GM12891 (cell line): ENCODE results near the gene PREX1.
A peak's percentile ranks its signal among the peaks of the same experiment; 100 is the strongest.

Source experiments
- DNase-seq: peaks from one replicate; pipeline ENCODE4 v3.0.0; 2011; ENCODE audit warnings: low spot score; ENCODE audit not compliant: insufficient read length
- FAIRE-seq: peaks from 2 replicates; lab custom pipeline; 2011; peaks lifted over from hg19 to GRCh38; lab: Jason Lieb, UNC
- PAX5 ChIP-seq: IDR thresholded peaks from 2 replicates; pipeline ENCODE4 v1.6.1; 2011; ENCODE audit warnings: low read length, moderate library complexity, mild to moderate bottlenecking; ENCODE audit not compliant: insufficient read depth, severe bottlenecking
- POLR2A ChIP-seq: IDR thresholded peaks from 2 replicates; pipeline ENCODE4 v1.6.1; 2011; ENCODE audit warnings: low read depth, low read length, control low read depth
- POLR2AphosphoS5 ChIP-seq: IDR thresholded peaks from 2 replicates; pipeline ENCODE4 v1.6.1; 2011; ENCODE audit warnings: low read depth, low read length, control low read depth
- POU2F2 ChIP-seq: IDR thresholded peaks from 2 replicates; pipeline ENCODE4 v1.6.1; 2011; ENCODE audit warnings: low read depth, mild to moderate bottlenecking, control low read depth, low read length, moderate library complexity
- SPI1 ChIP-seq: IDR thresholded peaks from 2 replicates; pipeline ENCODE4 v1.6.1; 2011; ENCODE audit warnings: low read depth, low read length, control low read depth
- TAF1 ChIP-seq: IDR thresholded peaks from 2 replicates; pipeline ENCODE4 v1.6.1; 2011; ENCODE audit warnings: low read depth, low read length, control low read depth

Gene PREX1

GRCh38 chr20:48658505-48658904, 169.3 kb downstream of the PREX1 start:
- DNase-seq = no peak
- no peak for FAIRE-seq
- no peak for TF ChIP-seq POLR2AphosphoS5
- no peak for TF ChIP-seq TAF1
- TF ChIP-seq POU2F2 = no peak
- no peak for TF ChIP-seq PAX5
- TF ChIP-seq SPI1 = no peak
- no peak for TF ChIP-seq POLR2A

- DNase-seq = no peak
- FAIRE-seq = no peak
- TF ChIP-seq PAX5 (no peak), SPI1 (no peak), POU2F2 (no peak), TAF1 (no peak), POLR2AphosphoS5 (no peak), POLR2A (no peak)
Observed at GRCh38 chr20:48658198-48658476, 169.7 kb downstream of the PREX1 start.

DNA sequence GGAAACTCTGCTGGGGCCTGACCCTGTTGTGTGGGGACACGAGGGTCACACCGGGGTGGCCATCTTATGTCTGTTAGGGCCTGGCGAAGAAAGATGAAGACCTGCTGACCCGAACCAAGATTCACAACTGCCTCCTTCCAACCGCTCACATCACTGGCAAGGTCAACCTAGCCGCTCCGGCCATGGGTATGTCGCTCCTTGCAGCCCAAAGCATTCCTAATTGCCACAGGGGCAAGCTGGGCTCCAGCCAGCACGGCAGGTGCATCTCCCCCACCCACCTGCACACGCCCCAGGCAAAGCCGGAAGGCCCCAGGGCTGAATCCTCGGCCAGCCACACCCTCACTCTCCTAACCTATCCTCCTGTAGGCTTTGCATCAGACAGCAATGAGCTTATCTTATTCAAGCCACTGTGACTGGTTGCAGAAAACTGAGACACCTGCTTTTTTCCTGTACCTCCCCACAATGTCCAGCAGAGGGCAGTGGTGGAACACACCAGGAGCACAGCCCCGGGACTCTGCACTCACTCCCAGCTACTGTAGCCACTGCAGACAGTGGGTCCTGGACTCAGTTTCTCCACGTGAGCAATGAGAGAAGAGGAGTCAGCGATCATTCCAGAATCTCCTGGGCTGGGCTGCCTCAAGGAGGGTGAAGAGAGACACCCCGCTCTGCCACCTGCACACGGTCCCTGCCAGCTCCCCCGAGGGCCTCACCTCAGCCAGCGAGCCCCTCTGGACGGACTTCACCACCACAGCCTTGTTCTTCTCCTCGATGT, 170.2 kb downstream of the PREX1 start:
- no peak for TF ChIP-seq POU2F2
- no peak for TF ChIP-seq POLR2AphosphoS5
- TF ChIP-seq SPI1 = no peak
- DNase-seq = peak; percentile 90
- peak; percentile 87 for FAIRE-seq

DNA sequence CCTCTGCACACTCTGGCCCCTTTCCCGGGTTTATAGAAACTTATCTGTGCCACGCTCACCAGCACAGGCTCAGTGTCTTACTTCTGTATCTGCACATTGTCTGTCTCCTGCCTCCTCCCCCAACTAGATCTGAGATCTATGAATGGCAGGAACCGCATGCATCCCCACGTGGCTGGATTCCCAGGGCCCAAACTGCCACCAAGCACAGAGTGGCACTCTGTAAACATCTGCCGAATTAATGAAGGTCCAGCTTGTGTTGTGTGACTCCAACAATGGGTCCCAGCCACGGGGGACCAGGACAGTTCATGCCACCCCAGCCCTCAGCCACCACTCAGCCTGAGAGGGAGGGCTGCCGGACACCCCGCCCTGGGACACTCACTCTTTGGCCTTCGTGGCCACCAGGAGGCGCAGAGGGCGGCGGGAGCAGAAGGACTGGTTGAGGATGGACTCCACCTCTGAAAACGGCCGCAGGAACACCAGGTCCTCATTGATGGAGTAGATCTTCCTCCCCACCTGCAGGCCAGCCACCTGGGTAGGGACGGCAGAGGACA, 171.1 kb downstream of the PREX1 start:
- no peak for FAIRE-seq
- TF ChIP-seq POLR2AphosphoS5 (no peak), POU2F2 (no peak), POLR2A (no peak), SPI1 (no peak), TAF1 (no peak), PAX5 (no peak)
- DNase-seq = no peak

DNA sequence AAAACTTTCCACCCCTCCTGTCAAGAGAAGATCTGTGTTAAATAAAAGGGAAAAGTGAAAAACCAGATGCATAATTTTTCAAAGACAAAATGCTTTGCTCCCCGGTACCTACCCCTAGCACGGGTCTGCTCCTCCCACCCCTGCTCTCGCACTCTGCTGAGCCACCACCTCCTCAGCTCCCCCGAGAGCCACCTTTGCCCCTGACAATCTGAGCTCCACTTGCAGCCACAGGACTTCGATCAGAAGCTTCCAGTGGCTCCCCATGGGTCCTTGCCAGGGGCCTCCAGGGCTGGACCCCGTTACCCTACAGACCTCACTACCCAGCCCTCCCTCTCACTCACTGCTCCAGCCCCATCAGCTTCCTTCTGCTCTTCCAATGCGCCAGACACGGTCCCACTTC, 171.7 kb downstream of the PREX1 start:
- no peak for DNase-seq
- FAIRE-seq = no peak
- TF ChIP-seq POU2F2 (no peak), SPI1 (no peak), POLR2AphosphoS5 (no peak), TAF1 (no peak), POLR2A (no peak), PAX5 (no peak)

- DNase-seq (no peak), FAIRE-seq (no peak)
- TF ChIP-seq SPI1 = no peak
- TF ChIP-seq POU2F2 = no peak
- TF ChIP-seq POLR2A = no peak
- TF ChIP-seq PAX5 = no peak
- no peak for TF ChIP-seq POLR2AphosphoS5
- TF ChIP-seq TAF1 = no peak
Observed at GRCh38 chr20:48653706-48654051, 174.1 kb downstream of the PREX1 start.

DNA sequence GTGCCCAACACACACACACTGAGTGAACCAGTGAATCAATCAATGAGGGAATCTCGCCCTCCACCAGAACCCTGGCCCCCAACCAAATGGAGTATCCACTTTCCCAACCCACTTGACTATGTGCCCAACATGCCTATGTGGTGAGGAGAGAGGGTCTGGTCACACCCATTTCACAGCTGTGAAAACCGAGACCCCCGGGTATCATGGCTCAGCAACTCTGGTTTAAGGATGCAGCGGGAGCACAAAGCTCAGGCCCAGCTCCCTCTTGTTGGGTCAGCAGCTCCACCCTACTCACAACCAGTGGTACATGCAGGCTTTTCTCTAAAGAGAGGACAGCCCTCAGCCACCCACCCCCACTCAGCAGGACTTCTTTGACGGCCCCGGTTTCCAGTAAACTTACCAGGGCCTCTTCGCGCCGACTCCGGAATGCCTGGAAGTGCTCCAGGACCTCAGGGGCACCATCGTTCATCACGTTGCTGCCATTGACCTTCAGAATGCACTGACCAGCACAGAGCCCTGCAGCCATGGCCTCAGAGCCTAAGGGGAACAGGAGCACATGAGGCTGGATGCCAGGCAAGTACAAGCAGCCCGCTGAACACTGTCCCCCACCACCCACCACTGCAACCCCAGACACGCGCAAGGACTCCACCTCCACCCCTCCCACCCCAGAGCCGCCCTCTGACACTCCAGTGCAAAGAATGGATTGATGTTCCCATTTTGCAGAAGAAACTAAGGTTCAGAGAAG, 174.7 kb downstream of the PREX1 start:
- DNase-seq (no peak), FAIRE-seq (no peak)
- no peak for TF ChIP-seq PAX5
- no peak for TF ChIP-seq POLR2AphosphoS5
- no peak for TF ChIP-seq TAF1
- TF ChIP-seq SPI1 = no peak
- no peak for TF ChIP-seq POU2F2
- TF ChIP-seq POLR2A = no peak

DNA sequence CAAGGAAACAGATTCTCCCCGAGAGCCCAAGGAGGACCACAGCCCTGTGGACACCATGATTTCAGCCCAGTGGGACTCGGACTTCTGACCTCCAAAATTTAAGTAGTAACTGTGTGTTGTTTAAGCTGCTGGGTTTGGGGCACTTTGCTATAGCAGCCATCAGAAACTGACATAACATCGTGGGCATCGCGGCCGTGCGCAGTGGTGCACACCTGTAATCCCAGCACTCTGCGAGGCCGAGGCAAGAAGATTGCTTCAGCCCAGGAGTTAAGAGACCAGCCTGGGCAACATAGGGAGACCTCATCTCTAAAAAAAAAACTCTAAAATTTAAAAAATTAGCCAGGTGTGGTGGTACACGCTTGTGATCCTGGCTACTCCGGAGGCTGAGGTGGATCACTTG, 175.8 kb downstream of the PREX1 start:
- DNase-seq (no peak), FAIRE-seq (no peak)
- no peak for TF ChIP-seq POLR2A
- no peak for TF ChIP-seq POU2F2
- no peak for TF ChIP-seq POLR2AphosphoS5
- TF ChIP-seq SPI1 = no peak
- no peak for TF ChIP-seq TAF1
- TF ChIP-seq PAX5 = no peak

GRCh38 chr20:48651271-48651670, 176.5 kb downstream of the PREX1 start:
- no peak for DNase-seq
- no peak for FAIRE-seq

GRCh38 chr20:48649868-48650267, 177.9 kb downstream of the PREX1 start:
- DNase-seq (no peak), FAIRE-seq (no peak)
- TF ChIP-seq SPI1 = no peak
- TF ChIP-seq POLR2AphosphoS5 = no peak
- TF ChIP-seq POLR2A = no peak
- no peak for TF ChIP-seq POU2F2
- TF ChIP-seq TAF1 = no peak

More at GRCh38 chr20:48651271-48651670, 176.5 kb downstream of the PREX1 start:
- TF ChIP-seq TAF1 (no peak), POLR2AphosphoS5 (no peak), POU2F2 (no peak), SPI1 (no peak), POLR2A (no peak), PAX5 (no peak)

DNA sequence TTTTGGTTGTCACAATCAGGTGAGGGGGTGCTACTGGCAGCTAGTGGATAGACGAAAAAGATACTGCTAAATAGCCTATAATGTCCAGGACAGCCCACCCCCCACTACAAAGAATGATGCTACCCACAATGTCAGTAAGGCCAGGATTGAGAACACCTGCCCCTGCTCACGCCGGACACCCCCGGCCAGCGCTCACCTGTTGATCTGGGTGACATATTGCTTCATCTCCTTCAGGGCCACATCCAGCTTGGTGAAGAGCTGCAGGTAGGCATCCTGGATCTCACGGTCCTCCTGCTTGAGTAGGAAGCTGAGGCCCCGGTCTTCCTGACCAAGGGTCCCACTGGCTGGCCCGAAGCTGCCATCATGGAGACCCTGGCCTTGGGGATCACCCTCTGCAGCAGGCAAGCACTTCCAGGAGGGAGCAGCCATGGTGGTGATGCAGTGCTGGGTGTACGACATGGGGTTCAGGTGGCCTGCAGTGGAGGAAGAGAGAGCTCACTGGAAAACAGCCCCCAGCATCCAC, 178.6 kb downstream of the PREX1 start:
- FAIRE-seq (no peak), DNase-seq (no peak)
- TF ChIP-seq POLR2AphosphoS5 = no peak

GRCh38 chr20:48648482-48649051, 179.2 kb downstream of the PREX1 start:
- DNase-seq (no peak), FAIRE-seq (no peak)

More at GRCh38 chr20:48648482-48649051, 179.2 kb downstream of the PREX1 start:
- TF ChIP-seq PAX5 (no peak), TAF1 (no peak), SPI1 (no peak)
